HEK293 (cell line): ENCODE results near the gene GAPDHS.
A peak's percentile ranks its signal among the peaks of the same experiment; 100 is the strongest.

Source experiments
- CTCF ChIA-PET: fragments of 350-600 bp; formaldehyde crosslinking; extraction: SDS; loops from one replicate; lab custom pipeline; 2021; ENCODE audit warnings: antibody characterized with exemption; lab: Yijun Ruan, JAX
- POLR2A ChIA-PET: fragments of 300-600 bp; formaldehyde crosslinking; extraction: SDS; loops from one replicate; lab custom pipeline; 2020; ENCODE audit warnings: antibody characterized with exemption, inconsistent platforms; lab: Yijun Ruan, JAX
- H3K27ac ChIP-seq: fragments of 200-500 bp; sonication (Bioruptor generic); 2 replicates; pipeline ENCODE4 v1.5.1; 2014; ENCODE audit warnings: low read depth, low read length, control low read depth, inconsistent platforms; ENCODE audit errors: extremely low read depth
- H3K36me3 ChIP-seq, 2 experiments: fragments of 200-500 bp in 1 of 2; sonication (Bioruptor generic) in 1 of 2; 1 replicate in 1 of 2; 2 replicates in 1 of 2; pipeline ENCODE4 v1.5.1; 2014 to 2017; ENCODE audit warnings: inconsistent platforms in 2 of 2, low read length in 2 of 2; ENCODE audit not compliant: control insufficient read depth in 2 of 2, insufficient read depth in 1 of 2
- H3K4me1 ChIP-seq: fragments of 200-500 bp; sonication (Bioruptor generic); 2 replicates; pipeline ENCODE4 v1.5.1; 2014; ENCODE audit warnings: mild to moderate bottlenecking, low read length, inconsistent platforms; ENCODE audit not compliant: control insufficient read depth, insufficient read depth
- H3K4me3 ChIP-seq: 2 replicates; pipeline ENCODE4 v1.5.1; 2011; ENCODE audit warnings: low read depth, mild to moderate bottlenecking, control low read depth, low read length, moderate library complexity
- H3K9me3 ChIP-seq: fragments of 200-500 bp; sonication (Bioruptor generic); 2 replicates; pipeline ENCODE4 v1.5.1; 2014; ENCODE audit warnings: low read depth, low read length, inconsistent platforms; ENCODE audit not compliant: control insufficient read depth, insufficient read depth
- CTCF ChIP-seq: fragments of 450-650 bp; formaldehyde crosslinking; IDR thresholded peaks from 2 replicates; pipeline ENCODE4 v1.5.1; 2016; ENCODE audit warnings: missing biosample characterization, missing genetic modification characterization
- EGR2 ChIP-seq: fragments of 450-650 bp; formaldehyde crosslinking; IDR thresholded peaks from 2 replicates; pipeline ENCODE4 v1.5.1; 2016; ENCODE audit warnings: low read depth, missing biosample characterization, missing genetic modification characterization
- GLIS1 ChIP-seq: fragments of 450-650 bp; formaldehyde crosslinking; IDR thresholded peaks from 2 replicates; pipeline ENCODE4 v1.5.1; 2016; ENCODE audit warnings: missing biosample characterization, missing genetic modification characterization
- HOXD13 ChIP-seq: sonication (generic); formaldehyde crosslinking; IDR thresholded peaks from 2 replicates; pipeline ENCODE4 v1.8.0; 2022; ENCODE audit warnings: missing genetic modification reagents, borderline replicate concordance
- KLF9 ChIP-seq: fragments of 450-650 bp; formaldehyde crosslinking; IDR thresholded peaks from 2 replicates; pipeline ENCODE4 v1.5.1; 2016; ENCODE audit warnings: missing biosample characterization, missing genetic modification characterization, low read depth
- PRDM10 ChIP-seq: fragments of 450-650 bp; formaldehyde crosslinking; IDR thresholded peaks from 2 replicates; pipeline ENCODE4 v1.5.1; 2016; ENCODE audit warnings: missing biosample characterization, missing genetic modification characterization
- PRDM4 ChIP-seq: fragments of 450-650 bp; formaldehyde crosslinking; IDR thresholded peaks from 2 replicates; pipeline ENCODE4 v1.5.1; 2017; ENCODE audit warnings: missing biosample characterization, missing genetic modification characterization
- SP2 ChIP-seq: fragments of 450-650 bp; formaldehyde crosslinking; IDR thresholded peaks from 2 replicates; pipeline ENCODE4 v1.5.1; 2016; ENCODE audit warnings: missing biosample characterization, missing genetic modification characterization
- TCF7L2 ChIP-seq: IDR thresholded peaks from 2 replicates; pipeline ENCODE4 v1.6.1; 2011; ENCODE audit warnings: low read depth, mild to moderate bottlenecking, inconsistent platforms, low read length, moderate library complexity, borderline replicate concordance
- YY1 ChIP-seq: fragments of 450-650 bp; formaldehyde crosslinking; IDR thresholded peaks from 2 replicates; pipeline ENCODE4 v1.5.1; 2018; ENCODE audit warnings: missing biosample characterization, missing genetic modification characterization
- ZBTB21 ChIP-seq: fragments of 450-650 bp; formaldehyde crosslinking; IDR thresholded peaks from 2 replicates; pipeline ENCODE4 v1.5.1; 2017; ENCODE audit warnings: missing biosample characterization, missing genetic modification characterization
- ZFHX2 ChIP-seq: fragments of 450-650 bp; formaldehyde crosslinking; conservative IDR thresholded peaks from 2 replicates; pipeline ENCODE4 v1.5.1; 2016; ENCODE audit warnings: missing biosample characterization, missing genetic modification characterization
- ZNF114 ChIP-seq: fragments of 450-650 bp; formaldehyde crosslinking; IDR thresholded peaks from 2 replicates; pipeline ENCODE4 v1.5.0; 2017; ENCODE audit warnings: missing biosample characterization, missing genetic modification characterization
- ZNF121 ChIP-seq: fragments of 450-650 bp; formaldehyde crosslinking; IDR thresholded peaks from 2 replicates; pipeline ENCODE4 v1.5.1; 2016; ENCODE audit warnings: missing biosample characterization, missing genetic modification characterization
- ZNF133 ChIP-seq: fragments of 450-650 bp; formaldehyde crosslinking; IDR thresholded peaks from 2 replicates; pipeline ENCODE4 v1.5.1; 2016; ENCODE audit warnings: missing biosample characterization, missing genetic modification characterization
- ZNF146 ChIP-seq: fragments of 450-650 bp; formaldehyde crosslinking; IDR thresholded peaks from 2 replicates; pipeline ENCODE4 v1.5.1; 2016; ENCODE audit warnings: missing biosample characterization, missing genetic modification characterization
- ZNF155 ChIP-seq: fragments of 450-650 bp; formaldehyde crosslinking; IDR thresholded peaks from 2 replicates; pipeline ENCODE4 v1.5.1; 2016; ENCODE audit warnings: missing biosample characterization, missing genetic modification characterization
- ZNF157 ChIP-seq: fragments of 450-650 bp; formaldehyde crosslinking; IDR thresholded peaks from 2 replicates; pipeline ENCODE4 v1.5.1; 2016; ENCODE audit warnings: missing biosample characterization, missing genetic modification characterization
- ZNF202 ChIP-seq: fragments of 450-650 bp; formaldehyde crosslinking; IDR thresholded peaks from 2 replicates; pipeline ENCODE4 v1.5.1; 2016; ENCODE audit warnings: missing biosample characterization, missing genetic modification characterization, borderline replicate concordance
- ZNF274 ChIP-seq, 2 experiments: fragments of 200-500 bp in 1 of 2; fragments of 450-650 bp in 1 of 2; sonication (Bioruptor generic) in 1 of 2; formaldehyde crosslinking in 1 of 2; IDR thresholded peaks; 2 replicates each; pipeline versions ENCODE4 v1.5.1 to v1.6.1; 2014 to 2016; ENCODE audit warnings: borderline replicate concordance in 1 of 2, inconsistent platforms in 1 of 2, low read length in 1 of 2, missing biosample characterization in 1 of 2, missing genetic modification characterization in 1 of 2
- ZNF366 ChIP-seq: fragments of 450-650 bp; formaldehyde crosslinking; conservative IDR thresholded peaks from 2 replicates; pipeline ENCODE4 v1.5.1; 2016; ENCODE audit warnings: missing biosample characterization, missing genetic modification characterization
- ZNF37A ChIP-seq: fragments of 450-650 bp; IDR thresholded peaks from 2 replicates; pipeline ENCODE4 v1.5.1; 2018; ENCODE audit warnings: missing biosample characterization, missing genetic modification characterization
- ZNF404 ChIP-seq: fragments of 450-650 bp; formaldehyde crosslinking; IDR thresholded peaks from 2 replicates; pipeline ENCODE4 v1.5.1; 2017; ENCODE audit warnings: missing biosample characterization, missing genetic modification characterization
- ZNF549 ChIP-seq: fragments of 450-650 bp; IDR thresholded peaks from 2 replicates; pipeline ENCODE4 v1.5.1; 2018; ENCODE audit warnings: missing biosample characterization, missing genetic modification characterization, mild to moderate bottlenecking, inconsistent platforms, moderate library complexity
- ZNF610 ChIP-seq: fragments of 450-650 bp; formaldehyde crosslinking; IDR thresholded peaks from 2 replicates; pipeline ENCODE4 v1.5.1; 2016; ENCODE audit warnings: missing biosample characterization, missing genetic modification characterization, borderline replicate concordance
- ZNF623 ChIP-seq: fragments of 450-650 bp; formaldehyde crosslinking; IDR thresholded peaks from 2 replicates; pipeline ENCODE4 v1.5.1; 2016; ENCODE audit warnings: missing biosample characterization, missing genetic modification characterization
- ZNF704 ChIP-seq: fragments of 450-650 bp; formaldehyde crosslinking; IDR thresholded peaks from 2 replicates; pipeline ENCODE4 v1.5.1; 2016; ENCODE audit warnings: missing biosample characterization, missing genetic modification characterization
- ZNF777 ChIP-seq: fragments of 450-650 bp; formaldehyde crosslinking; IDR thresholded peaks from 2 replicates; pipeline ENCODE4 v1.5.1; 2017; ENCODE audit warnings: missing biosample characterization, missing genetic modification characterization, borderline replicate concordance
- ZNF837 ChIP-seq: fragments of 450-650 bp; formaldehyde crosslinking; IDR thresholded peaks from 2 replicates; pipeline ENCODE4 v1.5.1; 2016; ENCODE audit warnings: missing biosample characterization, missing genetic modification characterization
- ZXDB ChIP-seq: fragments of 450-650 bp; formaldehyde crosslinking; IDR thresholded peaks from 2 replicates; pipeline ENCODE4 v1.5.1; 2016; ENCODE audit warnings: missing biosample characterization, missing genetic modification characterization

Gene GAPDHS

GRCh38 chr19:35562776-35563175, 29.5 kb downstream of the GAPDHS start (continued):
- TF ChIP-seq ZXDB (tag by site-specific recombination) (no peak), PRDM4 (tag by site-specific recombination) (no peak), ZNF623 (tag by site-specific recombination) (no peak), ZNF610 (tag by site-specific recombination) (no peak), ZNF404 (no peak), ZNF549 (no peak), PRDM10 (tag by site-specific recombination) (no peak), ZNF133 (no peak), HOXD13 (no peak), CTCF (0 out of 2 replicates have a peak, but pooled peaks have one; percentile 27), ZNF146 (tag by site-specific recombination) (no peak)

GRCh38 chr19:35563207-35563829, 30.1 kb downstream of the GAPDHS start, which contains the start of gene ATP4A:
TSS of gene ATP4A (minus strand) at chr19:35563658. CDS start at chr19:35563629, 29 bp downstream.
- Histone ChIP-seq H3K9me3 (no peaks in the 10 kb centered on the region; the same call in 1 of the 2 replicates), H3K4me1 (peaks cover 7% of the 10 kb centered on the region), H3K27ac (no peak within 1 kb of the TSS), H3K36me3 (no peaks in the 10 kb centered on the region), H3K4me3 (no peak within 1 kb of the TSS)
- POLR2A ChIA-PET, result interaction anchor here (0.6 to 0.7 kb wide), 3 partner anchors 15 to 1757 kb away, joined by 3 read pairs; no protein-coding TSS in a partner anchor
- CTCF ChIA-PET, result interaction anchor here (0.6 to 2.3 kb wide), 7 partner anchors 14 to 210 kb away, joined by 3 to 9 read pairs (median 4); no protein-coding TSS in a partner anchor
- TF ChIP-seq ZNF157 (no peak), ZNF777 (no peak), GLIS1 (tag by site-specific recombination) (no peak), ZNF121 (tag by site-specific recombination) (no peak), ZNF37A (tag by site-specific recombination) (no peak), ZNF114 (tag by site-specific recombination) (no peak), SP2 (0 out of 2 replicates have a peak, but pooled peaks have one; percentile 12), ZBTB21 (tag by site-specific recombination) (no peak), ZNF155 (tag by site-specific recombination) (no peak), KLF9 (tag by site-specific recombination) (no peak), ZNF274 (IDR thresholded peaks at IDR 0.05; ENCODE audit: low read length) (no peak), ZNF274 (tag by site-specific recombination; IDR thresholded peaks at IDR 0.05; ENCODE audit: borderline replicate concordance) (no peak), ZNF704 (tag by site-specific recombination) (no peak), ZNF366 (peak; percentile 76), TCF7L2 (no peak), ZNF837 (tag by site-specific recombination) (no peak), EGR2 (tag by site-specific recombination) (peak; percentile 64; the same call in 1 of the 2 replicates), YY1 (tag by site-specific recombination) (no peak), ZNF202 (tag by site-specific recombination) (no peak), ZFHX2 (tag by site-specific recombination) (peak; percentile 56)
